Skeletal muscle tissue (tissue), 4 donors: ENCODE results near the gene OR2H2. TPM values are rescaled to one million over a fixed set of nuclear protein-coding genes. Genes with fewer than 3 reads are reported as not detected.

Source experiments
- H3K27ac ChIP-seq: one replicate; pipeline ENCODE4 v1.7.0; 2013; ENCODE audit warnings: mild to moderate bottlenecking, low read depth, low read length, inconsistent platforms
- H3K27me3 ChIP-seq, 3 donors: one replicate each; pipeline ENCODE4 v1.7.0; 2013; ENCODE audit warnings: low read length in 3 of 3; ENCODE audit not compliant: control insufficient read depth in 3 of 3, insufficient read depth in 3 of 3
- H3K36me3 ChIP-seq, 3 donors: one replicate each; pipeline ENCODE4 v1.7.0; 2013; ENCODE audit warnings: low read length in 3 of 3; ENCODE audit not compliant: control insufficient read depth in 3 of 3, insufficient read depth in 3 of 3
- H3K4me1 ChIP-seq, 3 donors: one replicate each; pipeline ENCODE4 v1.7.0; 2013; ENCODE audit warnings: low read length in 3 of 3, mild to moderate bottlenecking in 3 of 3; ENCODE audit not compliant: control insufficient read depth in 3 of 3, insufficient read depth in 3 of 3
- H3K4me3 ChIP-seq, 3 donors: one replicate each; pipeline ENCODE4 v1.7.0; 2013; ENCODE audit warnings: low read length in 3 of 3
- H3K9ac ChIP-seq, 3 donors: one replicate each; pipeline ENCODE4 v1.7.0; 2013; ENCODE audit warnings: low read length in 3 of 3, mild to moderate bottlenecking in 3 of 3, moderate library complexity in 2 of 3, low read depth in 1 of 3
- H3K9me3 ChIP-seq, 3 donors: one replicate each; pipeline ENCODE4 v1.7.0; 2013; ENCODE audit warnings: low read length in 3 of 3; ENCODE audit not compliant: control insufficient read depth in 3 of 3
- total RNA-seq: library from RNA; depleted of rRNA; stranded (reverse); fragments of >200 nt; gene quantifications from one replicate; pipeline ENCODE4 v1.2.3, GENCODE V29; 2014
- donor health status: Osteomylitis.

Gene OR2H2
- total RNA-seq, 1 donor from 2014 or later: not detected

GRCh38 chr6:29590218-29590808 is 5.4 kb downstream of the OR2H2 start:
- no peak overlapping the region for H3K9ac ChIP-seq
- H3K4me1 ChIP-seq: no peaks in the 10 kb centered on the region
- H3K4me3 ChIP-seq: no peak overlapping the region
- H3K36me3 ChIP-seq: no peaks in the 10 kb centered on the region
- H3K9me3 ChIP-seq: no peaks in the 10 kb centered on the region
- H3K27ac ChIP-seq: no peak overlapping the region
- peaks cover 0 to 5% (median 0%) of the 10 kb centered on the region in 3 donors for H3K27me3 ChIP-seq

- H3K9ac ChIP-seq: no peak overlapping the region
- no peak overlapping the region for H3K4me3 ChIP-seq
- no peaks in the 10 kb centered on the region for H3K9me3 ChIP-seq
- no peaks in the 10 kb centered on the region for H3K36me3 ChIP-seq
- no peaks in the 10 kb centered on the region for H3K4me1 ChIP-seq
- peaks cover 0 to 3% (median 0%) of the 10 kb centered on the region in 3 donors for H3K27me3 ChIP-seq
- no peak overlapping the region for H3K27ac ChIP-seq
These were observed 6.8 kb downstream of the OR2H2 start for GRCh38 chr6:29591677-29592076.

GRCh38 chr6:29593199-29593855 is 8.4 kb downstream of the OR2H2 start:
- Histone ChIP-seq H3K9ac (no peak overlapping the region), H3K27ac (no peak overlapping the region), H3K4me1 (no peaks in the 10 kb centered on the region), H3K4me3 (no peak overlapping the region), H3K9me3 (no peaks in the 10 kb centered on the region), H3K27me3 (peaks cover 0 to 3% (median 0%) of the 10 kb centered on the region in 3 donors), H3K36me3 (no peaks in the 10 kb centered on the region)

GRCh38 chr6:29596381-29596900 is 11.5 kb downstream of the OR2H2 start:
- no peak overlapping the region for H3K4me3 ChIP-seq
- H3K36me3 ChIP-seq: no peaks in the 10 kb centered on the region
- no peaks in the 10 kb centered on the region for H3K4me1 ChIP-seq
- no peak overlapping the region for H3K9ac ChIP-seq
- peaks cover 0 to 3% (median 0%) of the 10 kb centered on the region in 3 donors for H3K27me3 ChIP-seq
- H3K27ac ChIP-seq: no peak overlapping the region
- H3K9me3 ChIP-seq: no peaks in the 10 kb centered on the region

GRCh38 chr6:29597184-29597583 is 12.3 kb downstream of the OR2H2 start:
- Histone ChIP-seq H3K4me1 (no peaks in the 10 kb centered on the region), H3K4me3 (no peak overlapping the region), H3K9ac (no peak overlapping the region), H3K36me3 (no peaks in the 10 kb centered on the region), H3K27ac (no peak overlapping the region), H3K9me3 (no peaks in the 10 kb centered on the region), H3K27me3 (peaks cover 0 to 3% (median 0%) of the 10 kb centered on the region in 3 donors)

- Histone ChIP-seq H3K4me3 (no peak overlapping the region), H3K27me3 (peaks cover 0 to 5% (median 3%) of the 10 kb centered on the region in 3 donors)
These were observed 13.3 kb downstream of the OR2H2 start for GRCh38 chr6:29598172-29598747.

GRCh38 chr6:29602564-29603361 is 17.8 kb downstream of the OR2H2 start:
- Histone ChIP-seq H3K9me3 (no peaks in the 10 kb centered on the region), H3K4me1 (no peaks in the 10 kb centered on the region), H3K36me3 (peaks cover 6 to 25% (median 7%) of the 10 kb centered on the region in 3 donors), H3K4me3 (no peak overlapping the region), H3K9ac (no peak overlapping the region), H3K27me3 (peaks cover 0 to 5% (median 4%) of the 10 kb centered on the region in 3 donors), H3K27ac (no peak overlapping the region)

More at GRCh38 chr6:29598172-29598747, 13.3 kb downstream of the OR2H2 start:
- no peaks in the 10 kb centered on the region for H3K9me3 ChIP-seq
- no peak overlapping the region for H3K27ac ChIP-seq
- H3K4me1 ChIP-seq: no peaks in the 10 kb centered on the region
- H3K36me3 ChIP-seq: peaks cover 0 to 3% (median 3%) of the 10 kb centered on the region in 3 donors
- no peak overlapping the region for H3K9ac ChIP-seq

- Histone ChIP-seq H3K4me3 (no peak overlapping the region), H3K9me3 (no peaks in the 10 kb centered on the region), H3K9ac (no peak overlapping the region), H3K4me1 (no peaks in the 10 kb centered on the region), H3K27ac (no peak overlapping the region), H3K27me3 (peaks cover 0 to 5% (median 4%) of the 10 kb centered on the region in 3 donors), H3K36me3 (peaks cover 6 to 25% (median 7%) of the 10 kb centered on the region in 3 donors)
These were observed 18.5 kb downstream of the OR2H2 start for GRCh38 chr6:29603456-29603855.

- H3K36me3 ChIP-seq: peaks cover 7 to 25% (median 9%) of the 10 kb centered on the region in 3 donors
- H3K4me3 ChIP-seq: no peak overlapping the region
- H3K4me1 ChIP-seq: no peaks in the 10 kb centered on the region
- peaks cover 0 to 5% (median 4%) of the 10 kb centered on the region in 3 donors for H3K27me3 ChIP-seq
- H3K9me3 ChIP-seq: no peaks in the 10 kb centered on the region
- no peak overlapping the region for H3K9ac ChIP-seq
- no peak overlapping the region for H3K27ac ChIP-seq
These were observed 19.0 kb downstream of the OR2H2 start for GRCh38 chr6:29603930-29604329.
